Fibroblast of lung (primary cell): ENCODE results near the gene NDUFA6.
"Not testable (repeated sequence)": the region's sequence is repeated elsewhere in the genome, so short reads cannot be mapped to it uniquely, and the experiment has no call there.

Experiments
- CTCF ChIP-seq, 2 donors: IDR thresholded peaks in 1 of 2; conservative IDR thresholded peaks in 1 of 2; 1 replicate in 1 of 2; 2 replicates in 1 of 2; pipeline ENCODE4 v1.5.1; 2011 to 2012; ENCODE audit warnings: low read length in 2 of 2, control low read depth in 1 of 2, inconsistent platforms in 1 of 2, low read depth in 1 of 2, mild to moderate bottlenecking in 1 of 2
- EZH2 ChIP-seq: IDR thresholded peaks from 2 replicates; pipeline ENCODE4 v1.5.1; 2012; ENCODE audit warnings: low read length, control low read depth, mild to moderate bottlenecking; ENCODE audit errors: missing control alignments

GRCh38 chr22:42128776-42129694 lies 38.5 kb upstream of the NDUFA6 start:
- TF ChIP-seq CTCF (conservative IDR thresholded peaks at IDR 0.05 in 1 of 2, IDR thresholded peaks at IDR 0.05 in 1 of 2; ENCODE audit: low read depth in 1 of 2, low read length in 2 of 2); EZH2: not testable (repeated sequence)
